Fibroblast of skin of abdomen (primary cell): ENCODE results near the gene RAP1A.
"Not testable (repeated sequence)": the region's sequence is repeated elsewhere in the genome, so short reads cannot be mapped to it uniquely, and the experiment has no call there.

Experiments
- DNase-seq: peaks from one replicate; pipeline ENCODE4 v3.0.0-alpha.2; 2013

The RAP1A gene

DNA sequence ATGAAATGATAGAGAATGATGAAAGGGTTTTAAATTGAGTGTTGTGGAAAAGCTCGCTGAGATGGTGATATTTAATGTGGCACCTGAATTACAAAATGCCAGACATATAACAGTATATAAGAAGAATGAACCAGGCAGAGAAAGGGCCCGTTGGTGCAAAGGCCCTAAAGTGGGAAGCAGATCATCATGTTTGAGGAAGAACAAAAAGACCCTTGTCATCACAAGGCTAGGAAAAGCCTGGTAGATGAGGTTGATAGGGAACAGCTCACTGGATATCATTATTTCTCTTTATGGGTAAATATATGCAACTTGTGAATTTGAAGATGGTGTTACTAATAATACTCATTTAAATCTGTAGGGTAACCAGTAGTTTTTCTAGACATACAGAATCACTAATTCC is 11.0 kb downstream of the RAP1A start:
- DNase-seq: no peak

DNA sequence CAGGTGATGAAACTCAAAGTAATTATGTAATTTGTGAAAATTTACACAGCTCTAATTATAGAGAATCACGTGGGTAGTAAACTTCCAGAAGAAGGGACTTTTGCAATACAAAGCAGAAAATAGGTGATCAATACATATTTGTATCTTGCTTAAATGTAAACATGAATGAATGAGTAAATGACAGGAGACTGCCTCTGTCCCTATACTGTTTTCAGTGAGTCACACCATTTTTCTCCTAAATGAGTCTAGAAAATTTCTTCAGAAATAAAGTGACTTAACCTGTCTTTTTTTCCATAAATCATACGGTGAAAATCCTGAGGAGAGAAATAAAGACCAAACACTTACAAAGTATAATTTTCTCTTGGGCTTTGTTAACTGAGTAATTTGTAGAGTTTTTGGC is 11.9 kb downstream of the RAP1A start:
- no peak for DNase-seq

- DNase-seq: not testable (repeated sequence)
These were observed 13.2 kb downstream of the RAP1A start for GRCh38 chr1:111632771-111633170.

GRCh38 chr1:111633736-111634247 is 14.2 kb downstream of the RAP1A start:
- no peak for DNase-seq

- DNase-seq: no peak
These were observed 15.9 kb downstream of the RAP1A start for GRCh38 chr1:111635324-111636009.

DNA sequence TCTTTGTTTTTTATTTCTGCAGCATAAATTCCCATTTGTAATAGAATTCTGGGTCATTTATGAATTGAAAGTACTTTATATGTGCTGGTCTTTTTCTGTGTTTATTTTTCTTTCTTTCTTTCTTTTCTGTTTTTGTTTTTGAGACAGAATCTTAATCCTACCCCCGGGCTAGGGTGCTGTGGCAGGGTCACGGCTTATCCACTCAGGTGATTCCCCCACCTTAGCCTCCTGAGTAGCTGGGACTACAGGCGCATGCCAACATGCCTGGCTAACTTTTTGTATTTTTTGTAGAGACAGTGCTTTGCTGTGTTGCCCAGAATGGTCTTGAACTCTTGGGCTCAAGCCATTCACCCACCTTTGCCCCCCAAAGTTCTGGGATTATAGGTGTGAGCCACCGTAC is 18.7 kb downstream of the RAP1A start:
- DNase-seq: no peak

- no peak for DNase-seq
These were observed 20.1 kb downstream of the RAP1A start for GRCh38 chr1:111639602-111640198.

GRCh38 chr1:111643097-111643496 is 23.5 kb downstream of the RAP1A start:
- no peak for DNase-seq

DNA sequence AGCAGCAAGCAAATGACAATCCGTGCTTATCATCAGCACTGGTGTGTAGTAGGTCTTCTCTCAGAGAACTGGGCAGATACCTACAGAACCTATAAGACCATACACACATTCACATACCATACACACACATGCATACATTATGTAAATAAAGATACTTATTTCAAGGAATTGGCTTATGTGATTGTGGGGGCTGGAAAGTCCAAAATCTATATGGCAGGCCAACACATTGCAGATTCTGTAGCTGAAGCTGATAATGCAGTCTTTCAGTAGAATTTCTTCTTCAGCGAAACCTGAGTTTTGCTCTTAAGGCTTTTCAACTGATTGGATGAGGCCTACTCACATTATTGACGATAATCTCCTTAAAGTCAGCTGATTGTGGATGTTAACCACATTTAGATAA is 24.1 kb downstream of the RAP1A start:
- DNase-seq: no peak

GRCh38 chr1:111644506-111644905 is 24.9 kb downstream of the RAP1A start:
- DNase-seq: no peak

- no peak for DNase-seq
These were observed 28.1 kb downstream of the RAP1A start for GRCh38 chr1:111647736-111648135.

DNA sequence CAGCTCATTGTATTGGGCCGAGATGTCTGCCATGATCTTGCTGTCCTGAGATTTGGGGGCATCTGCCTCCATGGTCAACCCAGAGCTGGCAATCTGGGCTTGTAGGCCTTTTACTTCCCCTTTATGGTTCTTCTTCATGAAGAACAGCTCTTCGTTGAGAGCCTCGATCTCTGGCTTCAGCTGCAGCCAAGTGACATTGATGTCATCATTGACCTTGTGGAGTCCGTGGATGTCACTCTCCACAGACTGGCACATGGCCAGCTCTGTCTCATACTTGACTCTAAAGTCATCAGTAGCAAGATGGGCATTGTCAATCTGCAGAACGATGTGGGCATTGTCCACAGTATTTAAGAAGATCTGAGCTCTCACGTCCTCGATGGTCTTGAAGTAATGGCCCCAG is 29.2 kb downstream of the RAP1A start:
- DNase-seq: no peak

DNA sequence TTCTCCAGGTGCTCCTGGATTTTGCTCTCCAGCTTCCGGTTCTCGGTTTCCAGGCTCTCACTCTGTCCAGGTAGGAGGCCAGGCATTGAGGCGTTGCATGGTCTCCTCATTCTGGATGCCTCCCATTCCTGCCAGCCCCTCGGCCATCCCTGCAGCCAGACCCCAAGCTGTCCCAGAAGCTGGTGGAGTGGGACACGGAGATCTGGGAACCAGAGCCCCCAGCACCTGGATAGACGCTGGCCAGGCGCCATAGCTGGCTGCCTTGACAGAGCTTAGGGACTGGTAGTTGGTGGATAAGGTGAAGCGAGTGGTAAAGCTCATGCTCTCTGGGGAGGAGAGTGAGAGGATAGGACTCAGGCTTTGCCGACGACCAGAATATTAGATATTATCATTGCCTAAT is 29.6 kb downstream of the RAP1A start:
- DNase-seq: no peak

- DNase-seq: no peak
These were observed 30.1 kb downstream of the RAP1A start for GRCh38 chr1:111649648-111650047.

DNA sequence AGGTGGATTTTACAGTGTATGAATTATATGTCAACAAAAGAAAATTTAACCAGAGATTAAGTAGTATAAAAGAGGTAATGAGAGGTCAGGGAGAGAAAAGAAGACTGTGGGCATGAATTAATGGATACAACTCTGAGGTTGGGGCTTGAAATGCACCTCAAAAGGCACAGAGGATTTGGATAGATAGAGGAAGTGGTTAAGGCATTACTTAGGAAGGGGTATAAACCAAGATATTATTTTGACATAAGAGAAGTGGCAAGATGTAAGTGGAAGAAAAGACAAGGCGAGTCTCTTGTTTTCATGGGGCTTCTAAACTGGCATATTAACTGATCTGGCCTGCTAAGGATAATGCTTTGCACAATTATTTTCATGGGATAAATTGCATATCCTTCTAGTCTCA is 34.1 kb downstream of the RAP1A start:
- DNase-seq: no peak

DNA sequence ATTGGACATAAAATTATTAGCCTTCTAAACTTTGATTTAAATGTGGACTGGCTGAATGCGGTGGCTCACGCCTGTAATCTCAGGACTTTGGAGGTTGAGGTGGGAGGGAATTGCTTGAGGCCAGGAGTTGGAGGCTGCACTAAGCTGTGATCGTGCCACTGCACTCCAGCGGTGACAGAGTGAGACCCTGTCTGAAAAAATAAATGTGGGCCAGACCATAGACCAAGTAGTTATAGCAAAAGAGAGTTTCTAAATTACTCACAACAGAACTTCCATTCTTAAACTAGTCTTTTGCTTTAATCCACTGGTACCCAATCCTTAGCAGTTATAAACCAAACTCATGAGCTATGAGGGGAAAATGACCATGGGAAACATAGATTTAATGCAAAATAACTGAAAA is 35.2 kb downstream of the RAP1A start:
- DNase-seq: no peak

DNA sequence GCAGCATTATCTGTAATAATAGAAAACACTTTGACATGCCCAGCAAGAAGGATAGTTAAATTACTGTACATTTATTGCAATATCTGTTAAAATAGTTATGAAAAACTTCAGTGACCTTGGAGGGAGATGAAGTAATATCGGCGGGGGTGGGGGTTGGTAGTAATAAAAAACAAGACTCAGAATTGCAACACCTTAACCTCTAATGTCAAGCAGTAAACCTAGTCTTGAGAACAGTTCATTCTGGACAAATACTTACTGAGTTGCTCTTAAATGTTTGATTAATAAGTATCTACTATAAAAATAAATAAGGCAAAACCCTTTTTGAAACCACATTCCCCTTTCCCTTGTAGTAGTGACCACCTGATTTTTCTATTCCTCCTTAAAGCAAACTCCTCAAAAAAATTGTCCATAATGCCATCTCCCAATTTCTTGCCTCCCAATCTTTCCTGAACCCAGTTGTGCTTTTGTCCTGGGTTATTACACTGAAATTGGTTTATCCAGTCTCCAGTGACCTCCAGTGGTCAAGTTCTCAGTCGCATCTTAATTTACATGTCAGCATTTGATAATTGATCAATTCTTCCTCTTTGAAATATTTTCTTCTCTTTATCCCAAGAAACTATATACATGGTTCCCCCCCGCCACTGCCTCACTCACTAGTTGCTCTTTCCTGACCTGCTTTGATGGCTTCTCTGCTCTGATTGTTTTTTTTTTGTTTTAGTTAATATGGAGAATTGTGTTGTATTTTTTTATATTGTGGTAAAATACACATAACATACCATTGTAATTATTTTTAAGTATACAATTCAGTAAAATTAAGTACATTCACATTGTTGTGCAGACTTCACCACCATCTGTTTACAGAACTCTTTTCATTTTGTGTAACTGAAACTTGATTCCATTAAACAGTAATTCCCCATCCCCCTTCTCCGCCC is 36.8 kb downstream of the RAP1A start:
- peak; percentile 57 for DNase-seq

DNA sequence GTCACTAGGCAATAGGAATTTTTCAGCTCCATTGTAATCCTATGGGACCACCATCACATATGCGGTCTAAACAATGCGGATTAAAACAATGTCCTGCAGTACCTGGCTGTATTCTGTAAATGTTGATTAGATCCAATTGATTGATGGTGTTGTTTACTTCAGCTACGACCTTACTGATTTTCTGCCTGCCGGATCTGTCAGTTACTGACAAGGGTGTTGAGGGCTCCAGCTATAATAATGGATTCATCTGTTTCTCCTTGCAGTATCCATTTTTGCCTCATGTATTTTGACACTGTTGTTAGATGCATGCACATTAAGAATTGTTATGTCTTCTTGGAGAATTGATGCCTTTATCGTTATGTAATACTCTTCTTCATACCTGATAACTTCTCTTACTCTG is 39.0 kb downstream of the RAP1A start:
- DNase-seq: no peak

DNA sequence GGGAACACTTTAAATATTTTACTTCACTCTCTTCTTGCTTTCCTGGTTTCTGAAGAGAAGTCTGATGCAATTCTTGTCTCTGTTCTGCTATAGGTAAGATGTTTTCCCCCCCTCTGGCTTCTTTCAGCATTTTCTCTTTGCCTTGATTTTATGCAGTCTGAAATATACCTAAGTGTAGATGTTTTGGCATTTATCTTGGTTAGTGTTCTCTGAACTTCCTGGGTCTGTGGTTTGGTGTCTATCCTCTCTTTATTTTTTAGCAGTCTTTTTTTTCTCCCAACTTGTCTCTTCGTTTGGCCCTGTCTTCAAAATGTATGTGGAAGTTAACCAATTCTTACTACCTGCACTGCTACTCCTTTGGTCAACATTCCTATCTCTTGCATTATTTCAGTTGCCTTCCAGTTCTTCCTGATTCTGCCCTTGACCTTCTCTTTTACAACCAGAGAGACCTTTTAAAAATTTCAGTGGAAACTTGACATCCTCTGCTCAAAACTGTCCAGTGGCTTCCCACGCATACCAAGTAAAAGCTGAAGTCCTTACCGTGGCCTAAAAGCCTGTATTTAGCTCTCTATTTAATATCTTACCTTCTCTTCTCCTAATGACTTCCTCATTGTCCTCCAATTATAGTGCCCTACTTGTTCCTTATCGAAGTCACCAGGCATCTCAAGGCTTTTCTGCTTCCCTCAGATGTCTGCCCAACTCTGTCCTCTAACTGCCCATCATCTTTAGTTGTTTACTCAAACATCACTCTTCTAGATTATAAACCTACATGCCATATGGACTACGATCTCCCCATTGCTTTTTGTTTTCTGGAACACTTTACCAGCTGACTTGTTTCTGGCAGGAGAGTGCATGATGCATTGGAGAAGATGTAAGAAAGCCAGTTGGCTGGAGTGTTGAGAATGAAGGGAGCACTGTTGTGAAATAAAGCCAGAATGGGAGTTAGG is 40.9 kb downstream of the RAP1A start:
- DNase-seq: no peak

- DNase-seq: no peak
These were observed 45.1 kb downstream of the RAP1A start for GRCh38 chr1:111664652-111665051.

GRCh38 chr1:111665497-111665896 is 45.9 kb downstream of the RAP1A start:
- DNase-seq: no peak

- no peak for DNase-seq
These were observed 47.2 kb downstream of the RAP1A start for GRCh38 chr1:111666828-111667227.
